GOT3 (cell line): ENCODE data around the gene SLC6A3.
"Not testable (repeated sequence)": the region's sequence is repeated elsewhere in the genome, so short reads cannot be mapped to it uniquely, and the experiment has no call there.

ENCODE experiments used
- DNase-seq: peaks from one replicate; lab custom pipeline; 2025; ENCODE audit warnings: mixed read lengths; lab: John Stamatoyannopoulos, UW

SLC6A3 gene

GRCh38 chr5:1370006-1370405 is 75.2 kb downstream of the SLC6A3 start:
- DNase-seq: no peak

DNA sequence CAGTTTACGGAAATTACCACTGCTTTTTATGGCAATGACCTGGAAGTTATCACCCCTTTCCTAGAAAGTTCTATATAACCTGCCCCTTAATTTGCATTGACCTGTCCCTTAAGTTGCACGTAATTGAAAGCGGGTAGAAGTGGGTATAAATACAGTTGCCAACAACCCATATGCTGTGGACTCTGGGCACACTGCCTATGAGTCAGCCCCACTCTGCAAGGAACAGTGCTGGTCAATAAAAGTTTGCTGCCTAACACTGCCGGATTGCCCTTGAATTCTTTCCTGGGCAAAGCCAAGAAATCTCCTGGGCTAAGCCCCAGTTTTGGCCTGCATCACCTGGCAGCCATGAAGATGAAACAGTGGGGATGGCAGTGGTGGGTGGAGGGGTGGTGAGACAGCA is 76.5 kb downstream of the SLC6A3 start:
- no peak for DNase-seq

GRCh38 chr5:1368236-1368635 is 77.0 kb downstream of the SLC6A3 start:
- no peak for DNase-seq

GRCh38 chr5:1367149-1367548 is 78.1 kb downstream of the SLC6A3 start:
- no peak for DNase-seq

- no peak for DNase-seq
Observed at GRCh38 chr5:1366514-1366913, 78.7 kb downstream of the SLC6A3 start.

- no peak for DNase-seq
Observed at GRCh38 chr5:1364211-1364610, 81.0 kb downstream of the SLC6A3 start.

DNA sequence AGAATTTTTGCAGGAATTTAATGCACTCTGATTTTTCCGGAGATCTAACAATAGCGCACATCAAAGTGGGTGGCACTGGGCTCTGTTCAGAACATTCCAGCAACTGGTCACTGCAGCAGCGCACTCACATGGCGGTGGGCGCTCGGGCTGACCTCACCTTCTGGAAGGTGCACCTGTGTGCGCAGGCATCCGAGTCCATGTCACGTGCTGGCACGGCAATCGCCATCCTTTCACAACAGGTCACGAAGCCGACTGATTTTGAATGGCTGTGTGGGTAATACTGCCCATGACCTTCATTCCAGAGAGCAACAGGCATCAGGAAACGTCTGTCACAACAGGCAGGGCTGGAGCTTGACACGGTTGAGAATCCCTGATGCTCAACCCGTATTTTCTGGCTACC is 81.7 kb downstream of the SLC6A3 start:
- no peak for DNase-seq

- DNase-seq: no peak
Observed at GRCh38 chr5:1363160-1363559, 82.1 kb downstream of the SLC6A3 start.

GRCh38 chr5:1362242-1363015 is 82.8 kb downstream of the SLC6A3 start:
- DNase-seq: no peak

DNA sequence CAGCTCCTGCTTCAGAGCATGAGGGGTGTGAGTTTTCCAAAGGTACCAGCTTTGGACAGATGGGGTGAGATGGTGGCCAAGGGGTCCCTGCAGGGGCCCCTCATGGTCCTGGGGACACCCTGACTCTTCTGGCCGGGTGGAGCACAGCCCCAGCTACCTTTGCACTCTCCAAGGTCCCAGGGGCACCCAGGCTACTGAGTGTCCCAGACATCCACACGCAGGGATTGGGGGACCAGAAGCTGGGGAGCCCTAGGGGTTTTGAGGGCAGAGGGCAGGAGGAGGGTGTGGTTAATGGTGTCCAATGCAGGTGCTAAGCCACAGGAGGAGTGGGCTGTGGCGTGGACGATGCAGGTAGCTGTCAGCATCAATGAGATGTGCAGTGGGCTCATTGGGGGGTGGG is 84.4 kb downstream of the SLC6A3 start:
- no peak for DNase-seq

GRCh38 chr5:1360367-1360766 is 84.9 kb downstream of the SLC6A3 start:
- not testable (repeated sequence) for DNase-seq

DNA sequence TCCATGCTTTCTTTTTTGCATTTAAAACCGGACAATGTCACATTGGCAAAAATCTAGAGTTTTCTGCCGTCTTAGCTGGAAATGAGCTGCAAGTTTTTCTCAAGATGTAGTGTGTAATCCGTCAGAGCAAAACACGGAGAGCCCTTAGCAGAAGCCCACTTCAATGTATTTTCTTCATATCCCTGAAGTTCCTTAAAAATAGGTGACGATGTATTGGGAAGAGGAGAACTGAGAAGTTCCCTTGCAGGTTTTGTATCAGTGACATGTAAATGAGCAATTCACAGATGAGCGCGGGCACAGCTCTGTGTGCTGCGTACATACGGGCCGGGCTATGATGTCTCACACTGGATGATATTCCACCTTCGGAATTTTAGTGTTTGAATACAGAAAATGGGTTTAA is 85.5 kb downstream of the SLC6A3 start:
- DNase-seq: no peak

DNA sequence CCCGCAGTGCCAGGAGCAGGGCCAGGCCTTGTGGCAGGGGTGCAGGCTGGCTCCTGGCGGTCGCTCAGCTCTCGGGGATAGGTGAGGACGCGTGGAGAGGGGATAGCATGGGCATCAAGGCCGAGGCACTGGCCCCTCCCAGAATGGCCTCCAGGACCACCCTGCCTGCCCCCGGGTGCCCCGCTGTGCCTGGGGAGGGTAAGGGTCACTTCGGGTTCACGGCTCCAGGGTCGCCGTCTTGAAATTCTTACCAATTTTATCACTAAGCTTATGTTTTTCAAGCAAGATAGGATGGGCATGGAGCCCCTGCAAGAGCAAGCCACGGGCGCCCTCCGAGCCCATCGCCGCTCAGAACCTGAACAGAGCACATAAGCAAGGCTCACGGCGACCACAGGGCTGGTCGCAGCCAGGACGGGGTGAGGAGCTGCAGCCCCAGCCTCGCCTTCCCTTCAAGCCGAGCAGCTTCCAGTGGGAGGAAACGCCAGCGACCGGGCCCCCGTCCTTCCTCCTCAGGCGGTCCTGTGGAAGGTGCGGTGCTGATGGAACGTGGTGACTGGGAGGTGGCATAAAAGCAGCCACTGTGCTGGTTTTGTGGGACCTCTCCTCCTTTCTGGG is 86.1 kb downstream of the SLC6A3 start:
- no peak for DNase-seq

DNA sequence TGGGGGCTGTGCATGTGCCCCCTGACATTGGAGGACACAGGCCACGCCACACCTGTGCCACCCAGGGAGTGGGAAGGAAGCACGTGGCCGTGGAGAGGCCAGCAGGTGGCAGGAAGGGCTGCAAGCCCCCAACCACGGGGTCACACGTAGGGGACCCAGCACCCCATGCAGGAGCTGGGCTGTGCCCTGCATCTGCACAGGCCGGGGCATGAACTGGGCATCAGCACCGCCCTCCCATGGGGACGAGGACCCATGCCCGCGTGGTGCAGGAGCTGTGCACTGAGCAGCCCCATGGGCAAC is 86.6 kb downstream of the SLC6A3 start:
- no peak for DNase-seq

GRCh38 chr5:1357946-1358725 is 87.1 kb downstream of the SLC6A3 start:
- DNase-seq: no peak

GRCh38 chr5:1356873-1357787 is 88.1 kb downstream of the SLC6A3 start:
- no peak for DNase-seq

DNA sequence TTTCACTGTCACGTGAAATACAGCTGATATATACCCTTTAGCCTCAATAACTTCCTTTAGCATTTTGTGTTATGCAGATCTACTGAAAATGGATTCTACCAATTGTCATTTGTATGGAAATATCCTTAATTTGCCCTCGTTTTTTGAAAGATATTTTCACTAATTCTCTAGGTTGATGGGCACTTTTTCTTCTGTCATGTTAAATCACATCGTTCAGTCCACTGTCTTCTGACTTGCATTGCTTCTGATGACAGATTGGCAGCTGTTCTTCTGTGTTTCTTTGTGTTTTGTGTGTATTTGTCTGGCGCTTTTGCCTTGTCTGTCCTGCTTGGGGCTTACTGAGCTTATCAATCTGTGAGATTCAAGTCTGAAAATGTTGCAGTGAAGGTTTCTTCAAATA is 90.7 kb downstream of the SLC6A3 start:
- no peak for DNase-seq

- DNase-seq: no peak
Observed at GRCh38 chr5:1352231-1353219, 92.7 kb downstream of the SLC6A3 start.

GRCh38 chr5:1351156-1351555 is 94.1 kb downstream of the SLC6A3 start:
- no peak for DNase-seq

DNA sequence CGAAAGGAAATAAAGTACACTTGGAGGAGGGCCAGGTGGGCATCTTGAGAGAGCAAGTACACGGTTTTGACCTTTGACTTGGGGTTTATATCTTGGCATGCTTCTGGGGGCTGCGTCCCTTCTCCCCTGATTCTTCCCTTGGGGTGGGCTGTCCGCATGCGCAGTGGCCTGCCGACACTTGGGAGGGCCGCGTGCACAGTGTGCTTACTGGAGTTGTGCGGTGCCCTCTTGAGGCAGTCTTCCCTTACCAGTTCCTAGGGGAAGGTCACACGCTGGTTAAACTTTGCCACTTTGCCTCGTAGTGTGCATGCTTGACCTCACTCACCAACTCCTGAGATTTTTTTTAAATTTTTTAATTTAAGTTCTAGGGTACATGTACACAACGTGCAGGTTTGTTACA is 96.0 kb downstream of the SLC6A3 start:
- DNase-seq: no peak

GRCh38 chr5:1348986-1349245 is 96.3 kb downstream of the SLC6A3 start:
- DNase-seq: no peak
